ENCODE measurements around the gene GJD2. TPM values are rescaled to one million over a fixed set of nuclear protein-coding genes. Genes with fewer than 3 reads are reported as not detected.

The GJD2 gene
- total RNA-seq, 3 donors from 2014 or later: not detected

- Histone ChIP-seq H3K36me3 (ENCODE audit: low read depth) (no peaks in the 10 kb centered on the region), H3K4me1 (ENCODE audit: low read depth) (no peaks in the 10 kb centered on the region), H3K9me3 (no peaks in the 10 kb centered on the region), H3K4me3 (no peak overlapping the region)
- DNase-seq (no peak), ATAC-seq (no peak)
- intact Hi-C loops (cut with DNase I, micrococcal nuclease): no loop called here
- TF ChIP-seq CTCF (IDR thresholded peaks at IDR 0.05): no peak
Measured at GRCh38 chr15:34722439-34722836, 32.4 kb downstream of the GJD2 start.

GRCh38 chr15:34721802-34722438 lies 32.9 kb downstream of the GJD2 start:
- DNase-seq (no peak), ATAC-seq (peak; percentile 41)
- intact Hi-C loops (cut with DNase I, micrococcal nuclease): no loop called here
- Histone ChIP-seq H3K4me1 (ENCODE audit: low read depth) (no peaks in the 10 kb centered on the region), H3K36me3 (ENCODE audit: low read depth) (no peaks in the 10 kb centered on the region), H3K4me3 (no peak overlapping the region), H3K9me3 (no peaks in the 10 kb centered on the region)
- no peak for TF ChIP-seq CTCF (IDR thresholded peaks at IDR 0.05)

GRCh38 chr15:34721157-34721801 lies 33.5 kb downstream of the GJD2 start:
- no peak for DNase-seq
- H3K9me3 ChIP-seq: no peaks in the 10 kb centered on the region
- no peaks in the 10 kb centered on the region for H3K4me1 ChIP-seq (ENCODE audit: low read depth)
- ATAC-seq: no peak
- intact Hi-C loops (cut with DNase I, micrococcal nuclease): no loop called here
- H3K36me3 ChIP-seq (ENCODE audit: low read depth): no peaks in the 10 kb centered on the region
- H3K4me3 ChIP-seq: no peak overlapping the region
- TF ChIP-seq CTCF (IDR thresholded peaks at IDR 0.05): no peak

GRCh38 chr15:34719695-34720094 lies 35.1 kb downstream of the GJD2 start:
- ATAC-seq (no peak), DNase-seq (no peak)
- no peak for TF ChIP-seq CTCF (IDR thresholded peaks at IDR 0.05)
- intact Hi-C loops (cut with DNase I, micrococcal nuclease): loop anchor here in 1 of 2 donors (10.0 kb wide), 1 partner anchor 195 kb away; no protein-coding TSS in a partner anchor
- no peaks in the 10 kb centered on the region for H3K36me3 ChIP-seq (ENCODE audit: low read depth)
- H3K4me3 ChIP-seq: no peak overlapping the region
- no peaks in the 10 kb centered on the region for H3K4me1 ChIP-seq (ENCODE audit: low read depth)
- H3K9me3 ChIP-seq: no peaks in the 10 kb centered on the region

- no peaks in the 10 kb centered on the region for H3K9me3 ChIP-seq
- H3K36me3 ChIP-seq (ENCODE audit: low read depth): no peaks in the 10 kb centered on the region
- DNase-seq (no peak), ATAC-seq (no peak)
- no peak overlapping the region for H3K4me3 ChIP-seq
- TF ChIP-seq CTCF (IDR thresholded peaks at IDR 0.05): no peak
- intact Hi-C loops (cut with DNase I, micrococcal nuclease): loop anchor here in 1 of 2 donors (10.0 kb wide), 1 partner anchor 196 kb away; no protein-coding TSS in a partner anchor
- H3K4me1 ChIP-seq (ENCODE audit: low read depth): no peaks in the 10 kb centered on the region
Measured at GRCh38 chr15:34718681-34719665, 35.8 kb downstream of the GJD2 start.
